A549 (cell line): ENCODE results near the gene DCLK3.

Experiments used
- CBX2 ChIP-seq: fragments of 200-600 bp; sonication (generic); IDR thresholded peaks from 2 replicates; pipeline ENCODE4 v1.6.1; 2016; ENCODE audit warnings: low read depth, mild to moderate bottlenecking, borderline replicate concordance
- KDM5A ChIP-seq: fragments of 200-600 bp; sonication (generic); IDR thresholded peaks from 2 replicates; pipeline ENCODE4 v1.6.1; 2016; ENCODE audit warnings: antibody characterized with exemption, mild to moderate bottlenecking
- MAFK ChIP-seq: fragments of 450-650 bp; IDR thresholded peaks from 2 replicates; pipeline ENCODE4 v1.6.1; 2014; ENCODE audit not compliant: partially characterized antibody
- MAZ ChIP-seq: fragments of 150-350 bp; IDR thresholded peaks from 2 replicates; pipeline ENCODE4 v1.6.1; 2014; ENCODE audit warnings: antibody characterized with exemption, low read depth, low read length, borderline replicate concordance
- SMC3 ChIP-seq: fragments of >200 bp; sonication (Bioruptor Twin); formaldehyde crosslinking; IDR thresholded peaks from 3 replicates; pipeline ENCODE4 v1.6.1; 2018; ENCODE audit warnings: inconsistent platforms
- ZFP36 ChIP-seq: fragments of 450-650 bp; IDR thresholded peaks from 2 replicates; pipeline ENCODE4 v1.6.1; 2014; ENCODE audit warnings: borderline replicate concordance; ENCODE audit not compliant: partially characterized antibody
- TF ChIP-seq, protein P1 (sequence below): fragments of >200 bp; sonication (Bioruptor Twin); formaldehyde crosslinking; IDR thresholded peaks from 3 replicates; pipeline ENCODE4 v1.5.1; 2016
- TF ChIP-seq, protein P2 (sequence below): IDR thresholded peaks from 2 replicates; pipeline ENCODE4 v1.6.1; 2012
- TF ChIP-seq, protein P3 (sequence below): fragments of 150-350 bp; IDR thresholded peaks from 2 replicates; pipeline ENCODE4 v1.6.1; 2014; ENCODE audit warnings: low read depth, mild to moderate bottlenecking, low read length

DNA sequence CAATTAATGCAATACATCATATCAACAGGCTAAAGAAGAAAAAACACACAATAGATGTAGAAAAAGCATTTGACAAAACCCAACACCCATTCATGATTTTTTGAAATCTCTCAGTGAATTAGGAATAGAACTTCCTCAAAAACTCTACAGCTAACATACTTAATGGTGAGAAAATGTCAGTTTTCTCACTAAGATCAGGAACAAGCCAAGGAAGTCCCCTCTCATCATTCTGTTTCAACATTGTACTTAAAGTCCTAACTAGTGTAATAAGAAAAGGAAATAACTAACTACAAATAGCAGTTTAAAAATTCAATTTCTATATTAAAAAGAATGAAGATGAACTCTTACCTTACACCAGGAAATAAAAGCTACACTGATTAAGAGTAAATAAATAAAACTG is 77.8 kb downstream of the DCLK3 start:
- TF ChIP-seq, protein P1, sequence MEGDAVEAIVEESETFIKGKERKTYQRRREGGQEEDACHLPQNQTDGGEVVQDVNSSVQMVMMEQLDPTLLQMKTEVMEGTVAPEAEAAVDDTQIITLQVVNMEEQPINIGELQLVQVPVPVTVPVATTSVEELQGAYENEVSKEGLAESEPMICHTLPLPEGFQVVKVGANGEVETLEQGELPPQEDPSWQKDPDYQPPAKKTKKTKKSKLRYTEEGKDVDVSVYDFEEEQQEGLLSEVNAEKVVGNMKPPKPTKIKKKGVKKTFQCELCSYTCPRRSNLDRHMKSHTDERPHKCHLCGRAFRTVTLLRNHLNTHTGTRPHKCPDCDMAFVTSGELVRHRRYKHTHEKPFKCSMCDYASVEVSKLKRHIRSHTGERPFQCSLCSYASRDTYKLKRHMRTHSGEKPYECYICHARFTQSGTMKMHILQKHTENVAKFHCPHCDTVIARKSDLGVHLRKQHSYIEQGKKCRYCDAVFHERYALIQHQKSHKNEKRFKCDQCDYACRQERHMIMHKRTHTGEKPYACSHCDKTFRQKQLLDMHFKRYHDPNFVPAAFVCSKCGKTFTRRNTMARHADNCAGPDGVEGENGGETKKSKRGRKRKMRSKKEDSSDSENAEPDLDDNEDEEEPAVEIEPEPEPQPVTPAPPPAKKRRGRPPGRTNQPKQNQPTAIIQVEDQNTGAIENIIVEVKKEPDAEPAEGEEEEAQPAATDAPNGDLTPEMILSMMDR: no peak
- TF ChIP-seq SMC3 (no peak), MAZ (no peak), CBX2 (no peak), KDM5A (no peak), MAFK (no peak), ZFP36 (no peak)
- TF ChIP-seq, protein P2, sequence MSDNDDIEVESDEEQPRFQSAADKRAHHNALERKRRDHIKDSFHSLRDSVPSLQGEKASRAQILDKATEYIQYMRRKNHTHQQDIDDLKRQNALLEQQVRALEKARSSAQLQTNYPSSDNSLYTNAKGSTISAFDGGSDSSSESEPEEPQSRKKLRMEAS: no peak
- TF ChIP-seq, protein P3, sequence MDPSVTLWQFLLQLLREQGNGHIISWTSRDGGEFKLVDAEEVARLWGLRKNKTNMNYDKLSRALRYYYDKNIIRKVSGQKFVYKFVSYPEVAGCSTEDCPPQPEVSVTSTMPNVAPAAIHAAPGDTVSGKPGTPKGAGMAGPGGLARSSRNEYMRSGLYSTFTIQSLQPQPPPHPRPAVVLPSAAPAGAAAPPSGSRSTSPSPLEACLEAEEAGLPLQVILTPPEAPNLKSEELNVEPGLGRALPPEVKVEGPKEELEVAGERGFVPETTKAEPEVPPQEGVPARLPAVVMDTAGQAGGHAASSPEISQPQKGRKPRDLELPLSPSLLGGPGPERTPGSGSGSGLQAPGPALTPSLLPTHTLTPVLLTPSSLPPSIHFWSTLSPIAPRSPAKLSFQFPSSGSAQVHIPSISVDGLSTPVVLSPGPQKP: no peak
